ENCODE data around the gene IQSEC1.

Gene IQSEC1

GRCh38 chr3:12933901-12934300, 139.3 kb downstream of the IQSEC1 start:
- no peak overlapping the region for H3K27ac ChIP-seq (ENCODE audit: low read length, poor library complexity, severe bottlenecking)
- H2BK120ac ChIP-seq (ENCODE audit: low read depth, low read length) = no peak overlapping the region
- no peak overlapping the region for H2BK5ac ChIP-seq (ENCODE audit: low read depth, low read length, poor library complexity, severe bottlenecking)
- H3K36me3 ChIP-seq (ENCODE audit: control insufficient read depth in 1 of 2, insufficient read depth in 2 of 2, low read depth in 1 of 2, low read length in 2 of 2) = peaks cover 36 to 85% of the 10 kb centered on the region in 2 experiments
- H3K4me1 ChIP-seq (ENCODE audit: control insufficient read depth, insufficient read depth, low read depth, low read length) = peaks cover 7% of the 10 kb centered on the region
- no peak overlapping the region for H3K18ac ChIP-seq (ENCODE audit: low read depth in 1 of 2, low read length in 2 of 2)
- no peak overlapping the region for H4K91ac ChIP-seq (ENCODE audit: low read length)
- no peaks in the 10 kb centered on the region for H3K9me3 ChIP-seq (ENCODE audit: control insufficient read depth, low read length)
- H3K9ac ChIP-seq (ENCODE audit: low read length) = no peak overlapping the region
- no peak overlapping the region for H3K4me2 ChIP-seq (ENCODE audit: low read length, poor library complexity, severe bottlenecking)
- no peak for DNase-seq
- no peak overlapping the region for H3K4ac ChIP-seq (ENCODE audit: low read depth in 1 of 2, low read length in 2 of 2)
- no peak overlapping the region for H3K14ac ChIP-seq (ENCODE audit: low read length in 2 of 2)
- H2AK5ac ChIP-seq (ENCODE audit: low read length, severe bottlenecking) = no peak overlapping the region
- H3K27me3 ChIP-seq (ENCODE audit: control insufficient read depth in 1 of 2, insufficient read depth in 1 of 2, low read length in 2 of 2) = no peaks in the 10 kb centered on the region
- H2BK15ac ChIP-seq (ENCODE audit: low read depth, poor library complexity, severe bottlenecking) = no peak overlapping the region
- H3K4me3 ChIP-seq (ENCODE audit: insufficient read depth in 1 of 2, low read depth in 1 of 2, low read length in 2 of 2) = no peak overlapping the region
- H2AFZ ChIP-seq (ENCODE audit: low read depth, low read length) = no peak overlapping the region
- H4K8ac ChIP-seq (ENCODE audit: low read length) = no peak overlapping the region
- H2BK12ac ChIP-seq (ENCODE audit: low read length in 2 of 2) = no peak overlapping the region
- H3K23ac ChIP-seq (ENCODE audit: low read length in 2 of 2) = no peak overlapping the region
- H3K79me1 ChIP-seq (replicated peaks; ENCODE audit: low read length, poor library complexity, severe bottlenecking) = peaks cover 34% of the 10 kb centered on the region
- WGBS = 96% methylated on average over 7 of the region's 7 CpGs

GRCh38 chr3:12932754-12933153, 140.5 kb downstream of the IQSEC1 start:
- 94% methylated on average over 10 of the region's 13 CpGs for WGBS

GRCh38 chr3:12932347-12932746, 140.9 kb downstream of the IQSEC1 start:
- Histone ChIP-seq H3K27ac (ENCODE audit: low read length, poor library complexity, severe bottlenecking) (no peak overlapping the region), H3K9me3 (ENCODE audit: control insufficient read depth, low read length) (no peaks in the 10 kb centered on the region), H2BK120ac (ENCODE audit: low read depth, low read length) (no peak overlapping the region), H4K91ac (ENCODE audit: low read length) (no peak overlapping the region), H3K14ac (ENCODE audit: low read length in 2 of 2) (no peak overlapping the region), H3K4me3 (ENCODE audit: insufficient read depth in 1 of 2, low read depth in 1 of 2, low read length in 2 of 2) (no peak overlapping the region), H2BK5ac (ENCODE audit: low read depth, low read length, poor library complexity, severe bottlenecking) (no peak overlapping the region), H2AK5ac (ENCODE audit: low read length, severe bottlenecking) (no peak overlapping the region), H2BK15ac (ENCODE audit: low read depth, poor library complexity, severe bottlenecking) (no peak overlapping the region), H3K18ac (ENCODE audit: low read depth in 1 of 2, low read length in 2 of 2) (peak overlapping the region in 1 of 2 experiments; percentile 48), H3K4me2 (ENCODE audit: low read length, poor library complexity, severe bottlenecking) (no peak overlapping the region), H3K27me3 (ENCODE audit: control insufficient read depth in 1 of 2, insufficient read depth in 1 of 2, low read length in 2 of 2) (no peaks in the 10 kb centered on the region), H2BK12ac (ENCODE audit: low read length in 2 of 2) (no peak overlapping the region), H2AFZ (ENCODE audit: low read depth, low read length) (no peak overlapping the region), H3K23ac (ENCODE audit: low read length in 2 of 2) (no peak overlapping the region), H3K9ac (ENCODE audit: low read length) (no peak overlapping the region), H3K4ac (ENCODE audit: low read depth in 1 of 2, low read length in 2 of 2) (no peak overlapping the region), H3K36me3 (ENCODE audit: control insufficient read depth in 1 of 2, insufficient read depth in 2 of 2, low read depth in 1 of 2, low read length in 2 of 2) (peaks cover 36 to 85% of the 10 kb centered on the region in 2 experiments), H3K4me1 (ENCODE audit: control insufficient read depth, insufficient read depth, low read depth, low read length) (peaks cover 7% of the 10 kb centered on the region), H3K79me1 (replicated peaks; ENCODE audit: low read length, poor library complexity, severe bottlenecking) (peaks cover 38% of the 10 kb centered on the region), H4K8ac (ENCODE audit: low read length) (no peak overlapping the region)
- WGBS = 93% methylated on average over 10 of the region's 10 CpGs
- DNase-seq = no peak

More at GRCh38 chr3:12932754-12933153, 140.5 kb downstream of the IQSEC1 start:
- Histone ChIP-seq H2BK12ac (ENCODE audit: low read length in 2 of 2) (no peak overlapping the region), H4K91ac (ENCODE audit: low read length) (no peak overlapping the region), H3K4me1 (ENCODE audit: control insufficient read depth, insufficient read depth, low read depth, low read length) (peaks cover 7% of the 10 kb centered on the region), H3K27me3 (ENCODE audit: control insufficient read depth in 1 of 2, insufficient read depth in 1 of 2, low read length in 2 of 2) (no peaks in the 10 kb centered on the region), H3K79me1 (replicated peaks; ENCODE audit: low read length, poor library complexity, severe bottlenecking) (peaks cover 38% of the 10 kb centered on the region), H3K9me3 (ENCODE audit: control insufficient read depth, low read length) (no peaks in the 10 kb centered on the region), H3K36me3 (ENCODE audit: control insufficient read depth in 1 of 2, insufficient read depth in 2 of 2, low read depth in 1 of 2, low read length in 2 of 2) (peaks cover 36 to 85% of the 10 kb centered on the region in 2 experiments), H2AFZ (ENCODE audit: low read depth, low read length) (no peak overlapping the region), H3K14ac (ENCODE audit: low read length in 2 of 2) (no peak overlapping the region), H3K4me2 (ENCODE audit: low read length, poor library complexity, severe bottlenecking) (no peak overlapping the region), H3K27ac (ENCODE audit: low read length, poor library complexity, severe bottlenecking) (no peak overlapping the region), H2BK120ac (ENCODE audit: low read depth, low read length) (no peak overlapping the region), H3K18ac (ENCODE audit: low read depth in 1 of 2, low read length in 2 of 2) (no peak overlapping the region), H3K4ac (ENCODE audit: low read depth in 1 of 2, low read length in 2 of 2) (no peak overlapping the region), H3K23ac (ENCODE audit: low read length in 2 of 2) (no peak overlapping the region), H3K9ac (ENCODE audit: low read length) (no peak overlapping the region), H4K8ac (ENCODE audit: low read length) (no peak overlapping the region), H2AK5ac (ENCODE audit: low read length, severe bottlenecking) (no peak overlapping the region), H2BK15ac (ENCODE audit: low read depth, poor library complexity, severe bottlenecking) (no peak overlapping the region), H2BK5ac (ENCODE audit: low read depth, low read length, poor library complexity, severe bottlenecking) (no peak overlapping the region), H3K4me3 (ENCODE audit: insufficient read depth in 1 of 2, low read depth in 1 of 2, low read length in 2 of 2) (no peak overlapping the region)
- DNase-seq = no peak

GRCh38 chr3:12931273-12931905, 141.8 kb downstream of the IQSEC1 start:
- Histone ChIP-seq H2AFZ (ENCODE audit: low read depth, low read length) (no peak overlapping the region), H2BK12ac (ENCODE audit: low read length in 2 of 2) (no peak overlapping the region), H3K9ac (ENCODE audit: low read length) (no peak overlapping the region), H3K4me3 (ENCODE audit: insufficient read depth in 1 of 2, low read depth in 1 of 2, low read length in 2 of 2) (no peak overlapping the region), H2BK15ac (ENCODE audit: low read depth, poor library complexity, severe bottlenecking) (no peak overlapping the region), H4K91ac (ENCODE audit: low read length) (no peak overlapping the region), H3K27ac (ENCODE audit: low read length, poor library complexity, severe bottlenecking) (no peak overlapping the region), H3K4me1 (ENCODE audit: control insufficient read depth, insufficient read depth, low read depth, low read length) (peaks cover 7% of the 10 kb centered on the region), H3K18ac (ENCODE audit: low read depth in 1 of 2, low read length in 2 of 2) (no peak overlapping the region), H3K9me3 (ENCODE audit: control insufficient read depth, low read length) (no peaks in the 10 kb centered on the region), H3K4ac (ENCODE audit: low read depth in 1 of 2, low read length in 2 of 2) (no peak overlapping the region), H3K79me1 (replicated peaks; ENCODE audit: low read length, poor library complexity, severe bottlenecking) (peaks cover 41% of the 10 kb centered on the region), H2BK120ac (ENCODE audit: low read depth, low read length) (no peak overlapping the region), H2BK5ac (ENCODE audit: low read depth, low read length, poor library complexity, severe bottlenecking) (no peak overlapping the region), H3K4me2 (ENCODE audit: low read length, poor library complexity, severe bottlenecking) (no peak overlapping the region), H4K8ac (ENCODE audit: low read length) (no peak overlapping the region), H3K27me3 (ENCODE audit: control insufficient read depth in 1 of 2, insufficient read depth in 1 of 2, low read length in 2 of 2) (no peaks in the 10 kb centered on the region), H3K23ac (ENCODE audit: low read length in 2 of 2) (no peak overlapping the region), H3K14ac (ENCODE audit: low read length in 2 of 2) (no peak overlapping the region), H3K36me3 (ENCODE audit: control insufficient read depth in 1 of 2, insufficient read depth in 2 of 2, low read depth in 1 of 2, low read length in 2 of 2) (peaks cover 33 to 90% of the 10 kb centered on the region in 2 experiments), H2AK5ac (ENCODE audit: low read length, severe bottlenecking) (no peak overlapping the region)
- no peak for DNase-seq
- WGBS = 92% methylated on average over 14 of the region's 14 CpGs

Data from mesenchymal stem cell (in vitro differentiated cells and primary cell).